Lower leg skin (tissue), 3 donors: ENCODE results near the gene LSM3.

ENCODE experiments used
- CTCF ChIP-seq, 3 donors: fragments of 450-650 bp; IDR thresholded peaks; one replicate each; pipeline ENCODE4 v1.5.1; 2016; ENCODE audit warnings: antibody characterized with exemption in 3 of 3, mild to moderate bottlenecking in 3 of 3, moderate library complexity in 2 of 3
- POLR2A ChIP-seq, 2 donors: fragments of 450-650 bp; IDR thresholded peaks; one replicate each; pipeline ENCODE4 v1.6.1; 2016 to 2017; ENCODE audit warnings: antibody characterized with exemption in 2 of 2, mild to moderate bottlenecking in 1 of 2, moderate library complexity in 1 of 2

GRCh38 chr3:14152963-14153355 is 25.7 kb upstream of the LSM3 start:
- TF ChIP-seq POLR2A (IDR thresholded peaks at IDR 0.05) (no peak), CTCF (IDR thresholded peaks at IDR 0.05) (no peak)
